ENCODE data around the gene TRAIP.

- TF ChIP-seq CTCF (IDR thresholded peaks at IDR 0.05) (no peak), POLR2A (IDR thresholded peaks at IDR 0.05) (no peak)
These were observed 11.7 kb downstream of the TRAIP start for GRCh38 chr3:49844464-49845183.

All from tibial nerve (tissue), 3 donors.